Sigmoid colon (tissue), 4 donors: ENCODE measurements around the gene ACP2.

Experiments used
- CTCF ChIP-seq, 4 experiments: fragments of 450-650 bp in 3 of 4; fragments of 200-600 bp in 1 of 4; IDR thresholded peaks; one replicate each; pipeline ENCODE4 v1.5.1; 2016 to 2019; ENCODE audit warnings: antibody characterized with exemption in 4 of 4, mild to moderate bottlenecking in 3 of 4, moderate library complexity in 2 of 4
- EP300 ChIP-seq, 4 donors: sonication (generic); formaldehyde crosslinking; IDR thresholded peaks; one replicate each; pipeline ENCODE4 v1.6.1; 2017; ENCODE audit warnings: antibody characterized with exemption in 4 of 4
- POLR2A ChIP-seq, 2 donors: fragments of 450-650 bp; IDR thresholded peaks; one replicate each; pipeline ENCODE4 v1.6.1; 2016; ENCODE audit warnings: antibody characterized with exemption in 2 of 2, mild to moderate bottlenecking in 2 of 2, moderate library complexity in 2 of 2
- POLR2AphosphoS5 ChIP-seq, 4 donors: sonication (generic); formaldehyde crosslinking; IDR thresholded peaks; one replicate each; pipeline ENCODE4 v1.6.1; 2017; ENCODE audit warnings: antibody characterized with exemption in 4 of 4

GRCh38 chr11:47204637-47204989 is 44.0 kb downstream of the ACP2 start:
- TF ChIP-seq POLR2A (IDR thresholded peaks at IDR 0.05) (no peak), CTCF (IDR thresholded peaks at IDR 0.05) (no peak), POLR2AphosphoS5 (IDR thresholded peaks at IDR 0.05) (no peak), EP300 (IDR thresholded peaks at IDR 0.05) (no peak)
